Fibroblast of peridontal ligament (primary cell): Measurements from ENCODE around the gene TOMT.
"Not testable (repeated sequence)": the region's sequence is repeated elsewhere in the genome, so short reads cannot be mapped to it uniquely, and the experiment has no call there.

Source experiments
- DNase-seq: peaks from one replicate; pipeline ENCODE4 v3.0.0-alpha.2; 2010; ENCODE audit errors: extremely low read depth

TOMT gene

DNA sequence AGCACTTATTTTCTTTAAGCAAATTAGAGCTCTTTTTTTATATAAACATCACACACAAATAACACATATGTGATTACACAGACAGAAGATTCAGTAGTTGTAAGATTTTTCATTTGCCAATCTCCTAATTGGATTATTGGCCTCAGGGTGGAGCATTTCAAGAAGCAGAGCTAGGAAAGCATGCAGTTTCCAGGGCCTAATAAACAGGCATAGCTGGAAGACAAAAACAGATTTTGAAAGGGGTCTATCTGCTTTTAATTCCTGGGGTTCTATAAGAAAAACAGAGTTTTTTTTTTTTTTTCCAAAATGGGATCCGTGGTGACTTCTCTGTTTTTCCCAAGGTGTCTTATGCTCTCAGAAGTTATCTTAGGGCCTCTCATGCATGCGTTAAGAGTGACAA lies 22.2 kb downstream of the TOMT start:
- no peak for DNase-seq

DNA sequence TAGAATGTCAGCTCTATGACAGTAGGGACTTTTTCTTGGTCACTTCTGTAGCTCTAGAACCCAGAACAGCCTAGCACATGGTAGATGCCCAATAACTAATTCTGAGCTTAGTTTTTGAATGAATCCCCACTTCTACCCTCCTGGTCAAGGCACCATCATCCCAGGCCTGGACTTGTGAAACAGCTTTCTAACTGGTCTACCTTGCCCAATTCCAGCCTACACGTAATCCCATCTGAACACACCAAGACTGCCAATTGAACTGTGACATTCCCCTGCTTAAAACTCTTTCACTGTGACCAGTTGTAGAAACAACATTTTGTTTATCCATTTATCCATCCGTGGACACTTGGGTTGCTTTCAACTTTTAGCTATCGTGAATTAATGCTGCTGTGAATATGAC lies 23.7 kb downstream of the TOMT start:
- DNase-seq: no peak

DNA sequence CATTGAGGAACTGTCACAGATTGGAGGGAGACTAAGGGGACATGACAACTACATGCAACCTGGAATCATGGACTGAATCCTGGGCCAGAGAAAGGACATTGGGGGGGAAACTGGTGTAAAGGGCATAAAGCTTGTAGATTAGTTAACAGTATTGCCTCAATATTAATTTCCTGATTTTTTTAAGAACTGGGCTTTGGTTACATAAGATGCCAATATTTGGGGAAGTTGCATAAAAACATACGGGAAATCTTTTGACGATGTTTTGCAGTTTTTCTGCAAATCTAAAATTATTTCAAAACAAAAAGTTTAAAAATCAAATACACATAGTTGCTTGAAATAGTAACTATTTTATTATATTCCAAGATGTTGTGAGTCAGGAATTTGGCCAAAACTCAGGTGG lies 26.9 kb downstream of the TOMT start:
- no peak for DNase-seq

DNA sequence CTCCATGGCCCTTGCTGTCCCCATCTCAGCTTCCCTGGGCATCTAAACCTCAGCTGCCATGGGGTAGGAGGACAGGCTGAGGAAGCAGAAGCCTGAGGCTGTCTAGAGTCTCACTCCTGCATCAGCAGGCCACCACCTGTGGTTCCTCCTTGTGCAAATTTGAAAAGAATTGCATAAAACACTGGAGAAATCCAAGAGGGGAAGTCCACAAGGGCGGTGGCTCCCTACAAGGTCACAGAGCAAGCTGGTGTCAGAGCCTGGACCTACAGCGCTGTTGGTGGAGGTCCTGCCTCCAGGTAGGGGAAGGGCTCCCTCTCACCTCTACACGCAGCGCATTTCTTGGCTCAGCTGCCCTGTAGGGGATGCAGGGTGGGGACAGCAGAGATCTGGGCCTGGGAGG lies 29.7 kb downstream of the TOMT start, which contains the start of gene FOLR3:
TSS of gene FOLR3 (plus strand) at position 253 of the 400 bp plus-strand sequence. CDS start 228 bp downstream, outside the sequence.
- DNase-seq: not testable (repeated sequence)

DNA sequence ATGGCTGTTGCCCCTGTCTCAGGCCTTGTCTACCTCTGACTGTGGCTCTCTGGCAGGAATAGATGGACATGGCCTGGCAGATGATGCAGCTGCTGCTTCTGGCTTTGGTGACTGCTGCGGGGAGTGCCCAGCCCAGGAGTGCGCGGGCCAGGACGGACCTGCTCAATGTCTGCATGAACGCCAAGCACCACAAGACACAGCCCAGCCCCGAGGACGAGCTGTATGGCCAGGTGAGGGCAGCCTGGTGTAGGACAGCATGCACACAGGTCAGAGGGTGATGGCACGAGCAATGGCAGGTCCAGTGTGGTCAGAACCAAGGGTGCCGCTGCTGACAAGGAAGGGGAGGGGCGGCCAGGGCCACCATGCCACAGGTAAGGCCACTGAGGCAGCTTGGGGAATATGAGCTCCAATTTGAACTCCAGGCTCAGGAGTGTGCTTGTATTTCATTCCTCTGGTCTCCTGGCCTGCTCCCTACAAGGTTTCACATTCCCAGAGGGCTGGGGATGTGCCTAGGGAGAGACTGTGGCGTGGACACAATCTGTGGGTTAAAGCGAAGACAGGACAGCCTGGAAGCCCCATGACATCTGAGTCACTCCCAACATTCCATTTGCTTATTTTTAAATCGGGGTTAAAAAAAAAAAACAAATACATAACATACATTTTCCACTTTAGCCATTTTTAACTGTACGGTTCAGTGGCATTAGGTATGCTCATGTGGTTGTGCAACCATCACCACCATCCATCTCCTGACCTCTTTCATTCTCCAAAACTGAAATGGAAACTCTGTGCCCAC lies 30.4 kb downstream of the TOMT start:
- DNase-seq: no peak

DNA sequence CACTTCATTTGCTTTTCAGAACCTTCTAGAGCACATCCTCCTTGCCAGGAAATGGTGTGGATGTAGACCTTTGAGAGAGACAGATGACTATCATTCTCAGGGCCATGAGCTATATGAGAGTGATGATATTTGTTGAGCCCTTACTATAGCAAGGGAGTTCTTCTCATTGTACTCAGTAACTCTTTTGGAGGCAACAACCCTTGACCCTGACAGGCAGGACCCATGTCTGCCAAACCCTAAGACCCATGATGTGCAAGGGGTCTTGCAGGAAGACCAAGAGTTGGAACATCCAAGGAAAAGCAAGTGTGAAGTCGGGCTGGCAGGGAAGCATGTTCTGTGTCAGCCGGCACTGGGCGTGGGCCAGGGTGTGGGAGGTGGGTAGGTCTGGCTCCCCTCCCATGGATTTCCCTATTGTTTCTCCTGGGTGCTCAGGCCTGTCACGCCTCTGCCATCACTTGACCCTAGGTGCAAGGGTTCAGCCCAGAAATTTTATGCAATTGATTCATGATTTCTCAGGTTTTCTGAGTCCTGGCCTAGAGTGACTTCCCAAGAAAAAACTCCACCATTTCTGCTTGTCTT lies 31.0 kb downstream of the TOMT start:
- DNase-seq: no peak

DNA sequence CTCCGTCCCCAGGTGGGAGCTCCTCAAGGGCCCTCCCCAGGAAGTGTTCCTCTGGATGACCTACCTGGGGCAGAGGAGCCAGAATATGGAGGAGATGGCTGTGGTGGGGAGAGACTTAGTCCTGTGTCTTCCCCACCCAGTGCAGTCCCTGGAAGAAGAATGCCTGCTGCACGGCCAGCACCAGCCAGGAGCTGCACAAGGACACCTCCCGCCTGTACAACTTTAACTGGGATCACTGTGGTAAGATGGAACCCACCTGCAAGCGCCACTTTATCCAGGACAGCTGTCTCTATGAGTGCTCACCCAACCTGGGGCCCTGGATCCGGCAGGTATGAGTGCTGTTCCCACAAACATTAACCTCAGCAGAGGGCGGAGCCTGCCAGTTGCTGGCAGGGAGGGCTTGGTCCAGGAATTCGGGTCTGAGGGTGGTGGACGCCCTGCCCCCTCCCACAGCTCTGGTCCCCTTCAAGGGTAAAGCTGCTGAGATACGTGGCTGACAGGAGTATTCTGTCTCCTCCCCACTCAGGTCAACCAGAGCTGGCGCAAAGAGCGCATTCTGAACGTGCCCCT lies 33.2 kb downstream of the TOMT start:
- DNase-seq: no peak

DNA sequence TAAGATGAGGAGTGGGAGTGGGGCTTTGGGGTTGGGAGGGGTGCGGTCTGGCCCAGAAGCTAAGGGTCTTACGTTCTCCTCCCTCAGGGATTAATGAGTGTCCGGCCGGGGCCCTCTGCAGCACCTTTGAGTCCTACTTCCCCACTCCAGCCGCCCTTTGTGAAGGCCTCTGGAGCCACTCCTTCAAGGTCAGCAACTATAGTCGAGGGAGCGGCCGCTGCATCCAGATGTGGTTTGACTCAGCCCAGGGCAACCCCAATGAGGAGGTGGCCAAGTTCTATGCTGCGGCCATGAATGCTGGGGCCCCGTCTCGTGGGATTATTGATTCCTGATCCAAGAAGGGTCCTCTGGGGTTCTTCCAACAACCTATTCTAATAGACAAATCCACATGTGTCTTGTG lies 33.8 kb downstream of the TOMT start:
- no peak for DNase-seq

DNA sequence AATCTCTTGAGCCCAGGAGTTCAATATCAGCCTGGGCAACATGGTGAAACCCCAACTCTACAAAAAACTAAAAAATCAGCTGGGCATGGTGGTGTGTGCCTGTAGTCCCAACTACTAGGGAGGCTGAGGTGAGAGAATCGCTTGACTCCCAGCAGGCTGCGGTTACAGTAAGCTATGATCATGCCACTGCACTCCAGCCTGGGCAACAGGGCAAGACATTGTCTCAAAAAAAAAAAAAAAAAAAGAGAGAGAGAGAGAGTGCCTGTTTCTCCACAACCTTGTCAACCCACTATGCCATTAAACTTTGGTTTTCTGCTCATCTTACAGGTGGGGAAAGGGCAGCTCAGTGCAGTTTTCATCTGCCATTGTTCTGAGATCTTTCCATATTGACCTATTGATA lies 34.9 kb downstream of the TOMT start:
- DNase-seq: no peak

DNA sequence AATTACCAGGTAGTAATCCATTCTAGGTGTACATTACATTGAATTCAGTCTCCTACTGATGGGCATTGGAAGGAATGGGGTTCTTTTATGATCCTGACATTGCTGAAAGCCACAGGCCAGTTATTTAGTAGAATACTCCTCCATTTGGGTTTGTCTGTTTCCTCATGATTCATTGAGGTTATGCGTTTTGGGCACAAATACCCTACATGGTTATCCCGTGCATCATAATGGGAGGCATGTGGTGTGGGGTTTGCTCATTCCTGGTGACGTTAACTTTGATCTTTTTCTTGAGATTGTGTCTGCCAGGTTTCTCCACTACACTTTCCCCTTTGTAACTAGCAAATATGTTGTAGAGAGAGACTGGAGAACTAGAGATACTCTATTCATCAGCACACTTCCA lies 35.3 kb downstream of the TOMT start:
- DNase-seq: peak; percentile 95

DNA sequence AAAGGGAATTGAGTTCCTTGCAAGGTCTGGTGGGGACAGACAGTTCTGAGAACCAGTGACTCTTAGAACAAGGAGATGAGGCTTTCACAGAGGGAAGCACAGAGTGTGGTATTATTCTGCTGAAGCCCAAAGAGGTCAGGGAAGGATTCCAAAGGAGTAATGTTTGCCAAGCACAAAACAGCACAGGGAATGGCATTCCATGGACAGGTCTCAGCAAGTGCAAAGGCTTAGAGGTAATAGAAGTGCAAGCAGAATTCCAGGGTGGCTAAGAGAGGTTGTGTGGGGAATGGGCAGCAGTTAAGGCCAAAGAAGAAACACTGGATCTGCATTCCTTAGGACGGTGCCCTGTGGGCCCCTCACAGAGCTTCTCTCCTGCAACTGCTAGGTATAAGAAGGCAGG lies 36.4 kb downstream of the TOMT start:
- peak; percentile 49 for DNase-seq

DNA sequence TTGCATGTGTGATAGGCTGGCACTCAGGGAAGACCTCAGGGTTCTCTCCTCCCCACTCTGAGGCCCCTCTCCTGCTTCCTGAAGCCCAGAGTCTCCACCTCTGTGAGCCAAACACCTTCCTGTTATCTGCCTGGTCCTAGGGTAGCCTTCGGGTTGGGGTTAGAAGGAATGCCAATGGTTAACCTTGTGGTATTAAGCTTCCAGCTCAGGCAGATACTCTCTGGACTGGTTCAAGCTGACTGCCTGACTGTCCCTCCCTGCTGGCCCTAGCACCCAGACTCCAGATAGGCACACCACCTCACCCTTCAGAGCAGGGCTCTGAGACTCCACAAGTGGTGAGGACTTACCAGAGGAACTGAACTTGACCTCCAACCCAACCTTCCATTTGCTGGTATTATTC lies 36.8 kb downstream of the TOMT start:
- not testable (repeated sequence) for DNase-seq

DNA sequence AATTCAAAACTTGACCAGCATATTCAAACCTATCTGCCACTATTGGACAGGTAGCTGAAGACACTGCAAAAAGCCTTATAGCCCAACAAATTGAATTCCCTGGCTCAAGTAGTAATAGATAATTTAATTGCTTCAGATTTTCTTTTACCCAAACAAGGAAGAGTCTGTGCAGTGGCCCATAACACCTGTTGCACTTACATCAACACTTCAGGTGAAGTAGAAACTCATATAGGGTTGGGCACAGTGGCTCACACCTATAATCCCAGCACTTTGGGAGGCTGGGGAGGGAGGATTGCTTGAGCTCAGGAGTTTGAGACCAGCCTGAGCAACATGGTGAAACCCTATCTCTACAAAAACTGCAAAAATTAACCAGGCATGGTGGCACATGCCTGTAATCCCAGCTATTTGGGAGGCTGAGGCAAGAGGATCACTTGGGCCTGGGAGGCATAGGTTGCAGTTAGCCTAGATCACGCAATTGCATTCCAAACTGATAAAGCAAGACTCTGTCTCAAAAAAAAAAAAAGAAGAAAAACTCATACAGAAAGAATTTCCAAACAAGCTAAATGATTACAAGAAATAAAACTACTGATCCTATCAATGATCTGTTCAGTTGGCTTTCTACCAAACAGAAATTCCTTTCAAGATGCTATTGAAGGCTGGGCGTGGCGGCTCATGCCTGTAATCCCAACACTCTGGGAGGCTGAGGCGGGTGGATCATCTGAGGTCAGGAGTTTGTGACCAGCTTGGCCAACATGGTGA lies 39.3 kb downstream of the TOMT start:
- peak; percentile 94 for DNase-seq

DNA sequence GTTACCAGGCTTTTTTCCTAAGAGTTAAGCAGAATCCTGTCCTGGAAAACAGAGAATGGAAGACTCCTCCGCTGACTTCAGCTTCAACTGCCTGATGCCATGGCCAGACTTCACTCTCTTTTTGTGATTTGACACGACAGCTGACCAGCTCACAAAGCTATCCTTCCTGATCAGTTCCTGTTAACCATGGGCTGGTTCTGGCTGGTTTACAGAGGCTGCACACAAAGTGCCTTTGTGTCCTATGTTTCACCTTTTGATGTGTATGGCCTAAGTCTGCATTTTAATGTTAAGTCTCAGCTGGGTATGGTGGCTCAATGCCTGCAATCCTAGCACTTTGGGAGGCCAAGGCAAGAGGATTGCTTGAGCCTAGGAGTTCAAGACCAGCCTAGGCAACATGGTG lies 40.9 kb downstream of the TOMT start:
- DNase-seq: no peak

DNA sequence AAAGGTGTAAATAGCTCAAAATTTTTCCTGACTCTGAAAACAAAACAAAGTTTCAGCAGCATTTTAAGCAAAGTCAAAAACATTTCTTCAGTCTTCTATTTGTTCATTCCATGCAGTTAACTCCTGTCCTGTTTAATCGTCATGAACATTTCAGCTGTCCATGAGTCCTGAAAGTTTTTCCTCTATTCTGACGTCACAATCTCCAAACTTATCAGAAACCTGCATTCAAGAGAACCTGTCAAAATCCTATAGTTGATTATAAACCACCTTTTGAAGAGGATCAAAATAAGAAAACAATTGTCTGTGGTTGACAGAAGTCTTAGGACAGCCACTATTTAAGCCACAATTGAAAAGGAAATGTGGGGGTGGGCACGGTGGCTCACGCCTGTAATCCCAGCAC lies 45.2 kb downstream of the TOMT start:
- DNase-seq: no peak

DNA sequence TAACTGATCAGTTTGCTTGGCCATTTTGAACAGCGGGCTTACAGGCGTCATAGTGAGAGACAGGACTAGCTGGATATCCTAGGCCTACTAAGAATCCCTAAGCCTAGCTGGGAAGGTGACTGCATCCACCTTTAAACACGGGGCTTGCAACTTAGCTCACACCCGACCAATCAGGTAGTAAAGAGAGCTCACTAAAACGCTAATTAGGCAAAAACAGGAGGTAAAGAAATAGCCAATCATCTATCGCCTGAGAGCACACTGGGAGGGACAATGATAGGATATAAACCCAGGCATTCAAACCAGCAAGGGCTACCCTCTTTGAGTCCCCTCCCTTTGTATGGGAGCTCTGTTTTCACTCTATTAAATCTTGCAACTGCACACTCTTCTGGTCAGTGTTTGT lies 48.1 kb downstream of the TOMT start:
- not testable (repeated sequence) for DNase-seq

DNA sequence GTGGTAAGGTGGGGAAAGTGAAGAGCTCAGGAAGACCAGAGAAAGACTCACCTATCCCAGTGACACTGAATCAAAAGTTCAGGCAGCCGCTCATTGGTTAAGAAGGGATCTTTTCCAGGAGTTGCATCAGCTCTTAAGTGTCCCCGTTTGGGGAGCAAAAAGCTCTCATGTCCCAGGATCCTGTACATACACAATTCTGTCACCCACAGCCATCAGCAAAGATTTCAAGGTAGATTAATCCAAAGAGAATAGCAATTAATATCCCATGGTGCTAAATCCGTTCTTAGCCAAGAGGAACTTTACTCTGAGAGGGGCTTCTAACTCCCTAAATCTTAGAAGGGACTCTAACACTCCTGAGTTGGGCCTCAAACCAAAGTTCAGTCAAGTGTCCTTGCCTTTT lies 49.1 kb downstream of the TOMT start:
- DNase-seq: no peak

DNA sequence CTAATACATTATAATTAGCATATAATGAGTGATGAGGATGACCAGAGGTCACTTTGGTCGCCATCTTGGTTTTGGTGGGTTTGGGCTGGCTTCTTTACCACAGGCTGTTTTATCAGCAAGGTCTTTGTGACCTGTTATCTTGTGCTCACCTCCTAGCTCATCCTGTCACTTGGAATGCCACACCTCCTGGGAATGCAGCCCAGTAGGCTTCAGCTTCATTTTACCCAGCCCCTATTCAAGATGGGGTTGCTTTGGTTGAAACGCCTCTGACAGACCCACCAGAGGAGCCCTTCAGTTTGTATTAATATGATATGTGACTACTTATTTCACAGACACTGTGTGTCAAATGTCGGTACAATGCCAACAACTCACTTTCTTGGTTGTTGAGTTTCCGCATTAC lies 50.0 kb downstream of the TOMT start:
- DNase-seq: no peak

DNA sequence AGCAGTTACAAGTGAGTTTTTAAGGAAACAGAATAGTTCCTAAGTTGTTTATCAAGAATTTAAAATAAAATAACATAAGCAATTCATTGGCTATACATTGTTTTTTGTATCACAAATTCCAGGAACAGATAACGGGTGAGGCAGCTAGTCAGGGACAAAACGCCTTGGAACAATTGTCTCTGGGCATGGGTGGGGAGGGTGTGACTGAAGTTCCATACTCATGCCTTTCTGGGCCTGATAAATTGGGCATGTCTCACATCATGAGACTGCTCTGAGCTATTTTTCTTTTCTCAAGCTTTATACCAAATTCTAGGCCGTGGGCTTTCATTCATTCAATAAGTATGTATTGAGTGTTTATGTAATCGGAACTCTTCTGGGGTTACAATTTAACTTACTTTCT lies 51.4 kb downstream of the TOMT start:
- DNase-seq: no peak
